SJSA1 (cell line): ENCODE measurements around the gene ZNRF3. TPM values are rescaled to one million over a fixed set of nuclear protein-coding genes. Genes with fewer than 3 reads are reported as not detected.
A peak's percentile ranks its signal among the peaks of the same experiment; 100 is the strongest.
"Not testable (repeated sequence)": the region's sequence is repeated elsewhere in the genome, so short reads cannot be mapped to it uniquely, and the experiment has no call there.

ENCODE experiments used
- DNase-seq, 2 experiments: peaks; one replicate each; pipeline ENCODE4 v3.0.0-alpha.2; 2015 to 2020; ENCODE audit warnings: low spot score in 2 of 2, low read depth in 1 of 2
- H3K27ac ChIP-seq: fragments of 250-450 bp; sonication (Bioruptor Pico); 2 replicates; pipeline ENCODE4 v1.5.1; 2020; ENCODE audit warnings: mild to moderate bottlenecking, moderate library complexity
- H3K27me3 ChIP-seq: fragments of 250-450 bp; sonication (Bioruptor Pico); replicated peaks from 2 replicates; pipeline ENCODE4 v1.5.1; 2020; ENCODE audit warnings: mild to moderate bottlenecking, moderate library complexity
- H3K36me3 ChIP-seq: fragments of 250-450 bp; sonication (Bioruptor Pico); 2 replicates; pipeline ENCODE4 v1.5.1; 2020; ENCODE audit warnings: mild to moderate bottlenecking
- H3K4me1 ChIP-seq: fragments of 250-450 bp; sonication (Bioruptor Pico); replicated peaks from 2 replicates; pipeline ENCODE4 v1.6.1; 2021; ENCODE audit warnings: mild to moderate bottlenecking
- H3K4me3 ChIP-seq: fragments of 250-450 bp; sonication (Bioruptor Pico); 2 replicates; pipeline ENCODE4 v1.5.1; 2020; ENCODE audit warnings: mild to moderate bottlenecking
- H3K9me3 ChIP-seq: fragments of 250-450 bp; sonication (Bioruptor Pico); replicated peaks from 2 replicates; pipeline ENCODE4 v1.5.1; 2020; ENCODE audit warnings: mild to moderate bottlenecking
- total RNA-seq: library from RNA; depleted of rRNA; stranded (reverse); fragments of >200 nt; shearing (Covaris generic); gene quantifications from 2 replicates; pipeline ENCODE4 v1.2.3, GENCODE V29; 2014

ZNRF3 gene
- total RNA-seq, 1 experiment from 2014 or later = 6.0 TPM

DNA sequence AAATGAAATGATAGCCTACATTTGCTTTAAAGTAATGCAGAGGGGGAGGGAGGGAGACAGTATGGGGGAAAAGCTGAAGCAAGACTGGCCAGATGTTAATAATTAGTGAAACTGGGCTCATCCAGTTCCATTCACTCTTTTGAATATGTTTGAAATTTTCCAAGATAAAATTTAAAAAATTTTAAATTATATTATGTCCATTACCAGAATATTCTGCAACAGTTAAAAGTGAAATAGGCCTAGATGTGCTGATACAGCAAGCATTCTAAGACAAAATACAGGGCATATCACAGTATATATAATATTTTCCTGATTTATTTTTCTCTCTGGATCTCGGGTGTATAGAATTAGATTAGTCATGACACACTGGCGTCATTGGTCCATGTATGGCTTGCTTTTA lies 13.6 kb upstream of the ZNRF3 start:
- no peak for DNase-seq
- Histone ChIP-seq H3K4me1 (no peaks in the 10 kb centered on the region), H3K9me3 (no peaks in the 10 kb centered on the region), H3K36me3 (no peaks in the 10 kb centered on the region), H3K27ac (no peak overlapping the region), H3K27me3 (no peaks in the 10 kb centered on the region), H3K4me3 (no peak overlapping the region)

DNA sequence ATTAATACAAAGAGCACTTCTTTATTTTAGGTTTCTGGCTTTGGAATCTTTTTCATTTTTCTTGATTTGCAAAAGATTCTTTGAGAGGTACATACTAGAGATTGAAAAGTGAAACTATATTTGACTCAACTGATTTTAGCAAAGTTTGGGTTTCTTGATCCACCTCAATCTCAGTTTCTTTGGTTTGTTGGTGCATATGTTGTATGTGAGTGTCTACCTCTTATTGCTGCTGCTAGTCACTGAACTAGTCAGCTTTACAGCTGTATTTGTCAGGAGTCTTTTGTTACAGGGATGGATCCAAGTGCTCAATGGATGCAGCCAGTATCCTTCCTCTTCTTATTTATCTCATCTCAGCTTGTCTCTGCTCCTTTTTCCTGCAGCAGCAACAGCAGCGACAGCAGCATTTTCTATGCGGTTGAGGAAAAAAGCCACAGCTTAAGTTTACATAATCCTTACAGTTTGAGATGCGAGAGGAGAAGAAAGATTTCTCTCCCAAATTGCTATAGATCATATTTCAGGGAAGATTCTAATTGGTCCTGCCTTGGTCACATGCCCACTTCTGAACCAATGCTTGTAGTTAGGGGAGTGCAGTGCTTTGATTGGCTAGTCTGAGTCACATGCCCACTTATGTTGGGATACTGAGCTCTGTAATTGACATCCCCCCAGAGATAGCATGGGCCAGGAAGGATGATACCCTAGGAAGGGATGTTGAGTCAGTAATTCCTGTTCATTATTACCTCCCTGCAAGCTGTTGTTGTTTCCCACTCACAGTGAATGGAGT lies 10.0 kb upstream of the ZNRF3 start:
- Histone ChIP-seq H3K9me3 (no peaks in the 10 kb centered on the region), H3K27me3 (no peaks in the 10 kb centered on the region), H3K4me3 (no peak overlapping the region), H3K36me3 (no peaks in the 10 kb centered on the region), H3K27ac (no peak overlapping the region), H3K4me1 (no peaks in the 10 kb centered on the region)
- no peak for DNase-seq

DNA sequence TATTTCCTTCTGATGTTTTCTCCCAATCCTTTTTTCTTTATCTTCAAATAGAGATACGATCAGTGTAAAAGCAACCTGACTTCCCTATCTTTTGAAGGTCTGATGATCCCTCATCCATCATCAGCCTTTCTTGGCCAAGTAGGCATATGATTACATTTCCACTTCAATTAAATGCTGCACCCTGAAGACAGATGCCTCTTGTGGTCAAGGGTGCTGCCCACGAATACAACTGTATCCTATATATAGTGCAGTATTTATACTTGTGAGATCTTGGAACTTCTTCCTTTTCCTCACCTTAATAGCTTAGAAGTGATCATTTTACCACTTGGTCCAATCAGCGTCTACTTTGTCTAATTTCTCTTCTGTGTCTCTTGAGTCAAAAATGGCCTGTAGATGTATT lies 9.3 kb upstream of the ZNRF3 start:
- Histone ChIP-seq H3K27me3 (no peaks in the 10 kb centered on the region), H3K4me3 (no peak overlapping the region), H3K4me1 (no peaks in the 10 kb centered on the region), H3K9me3 (no peaks in the 10 kb centered on the region), H3K27ac (no peak overlapping the region), H3K36me3 (no peaks in the 10 kb centered on the region)
- no peak for DNase-seq

DNA sequence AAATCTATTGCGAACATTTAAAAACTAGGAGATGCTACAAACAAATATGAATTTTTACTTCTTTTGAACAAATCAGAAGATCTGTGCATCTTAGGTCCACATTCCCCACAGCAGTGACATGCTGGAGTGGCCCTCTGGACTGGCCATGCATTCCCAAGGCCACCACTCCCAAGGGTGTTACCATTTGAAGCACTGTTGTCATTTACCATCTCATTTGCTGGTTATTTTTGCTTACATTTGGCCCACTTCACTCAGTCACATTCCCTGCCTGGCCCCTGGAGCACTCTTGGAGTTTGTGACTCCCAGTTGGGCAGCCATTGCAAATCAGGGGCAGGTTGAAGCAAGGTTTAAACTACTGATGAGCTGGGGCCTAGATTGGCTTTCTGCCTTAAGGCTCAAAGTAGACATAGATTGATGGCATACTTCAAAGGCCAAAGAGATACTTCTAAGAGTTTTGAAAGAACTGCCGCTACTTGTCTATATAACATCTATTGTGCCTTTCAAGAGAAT lies 8.5 kb upstream of the ZNRF3 start:
- no peaks in the 10 kb centered on the region for H3K9me3 ChIP-seq
- no peak for DNase-seq
- H3K27me3 ChIP-seq = no peaks in the 10 kb centered on the region
- H3K27ac ChIP-seq = no peak overlapping the region
- H3K4me3 ChIP-seq = no peak overlapping the region
- H3K4me1 ChIP-seq = no peaks in the 10 kb centered on the region
- H3K36me3 ChIP-seq = no peaks in the 10 kb centered on the region

DNA sequence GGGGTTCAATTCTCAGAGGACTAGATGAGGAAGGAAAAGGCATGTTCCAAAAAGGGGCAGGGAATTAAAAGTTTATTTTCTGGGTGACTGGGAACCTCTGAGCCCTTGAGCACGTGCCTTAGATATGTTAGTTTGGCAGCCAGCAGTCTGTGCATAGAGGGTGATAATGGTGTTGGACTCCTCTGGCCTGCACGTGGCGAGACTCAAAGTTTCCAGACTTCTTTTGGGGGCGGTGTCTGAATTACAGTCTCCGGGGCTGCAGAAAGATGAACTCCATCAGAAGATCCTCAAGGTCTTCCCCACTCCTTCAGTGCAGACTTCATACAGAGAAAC lies 861 bp upstream of the ZNRF3 start:
- no peak overlapping the region for H3K27ac ChIP-seq
- no peaks in the 10 kb centered on the region for H3K36me3 ChIP-seq
- H3K9me3 ChIP-seq = no peaks in the 10 kb centered on the region
- H3K27me3 ChIP-seq = no peaks in the 10 kb centered on the region
- peak overlapping the region; percentile 78 for H3K4me3 ChIP-seq
- peaks cover 18% of the 10 kb centered on the region for H3K4me1 ChIP-seq
- DNase-seq = no peak

DNA sequence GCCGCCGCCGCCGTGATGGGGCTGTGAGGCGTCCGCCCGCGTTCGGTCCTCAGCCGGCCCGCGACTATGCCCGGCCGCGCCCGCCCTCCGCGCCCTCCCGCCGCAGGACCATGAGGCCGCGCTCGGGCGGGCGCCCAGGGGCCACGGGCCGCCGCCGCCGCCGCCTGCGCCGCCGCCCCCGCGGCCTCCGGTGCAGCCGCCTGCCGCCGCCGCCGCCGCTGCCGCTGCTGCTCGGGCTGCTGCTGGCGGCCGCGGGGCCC lies 215 bp downstream of the ZNRF3 start:
- no peak overlapping the region for H3K27ac ChIP-seq
- H3K27me3 ChIP-seq = no peaks in the 10 kb centered on the region
- H3K4me3 ChIP-seq = peak overlapping the region; percentile 78
- no peaks in the 10 kb centered on the region for H3K36me3 ChIP-seq
- H3K4me1 ChIP-seq = peaks cover 18% of the 10 kb centered on the region
- DNase-seq = no peak
- no peaks in the 10 kb centered on the region for H3K9me3 ChIP-seq

DNA sequence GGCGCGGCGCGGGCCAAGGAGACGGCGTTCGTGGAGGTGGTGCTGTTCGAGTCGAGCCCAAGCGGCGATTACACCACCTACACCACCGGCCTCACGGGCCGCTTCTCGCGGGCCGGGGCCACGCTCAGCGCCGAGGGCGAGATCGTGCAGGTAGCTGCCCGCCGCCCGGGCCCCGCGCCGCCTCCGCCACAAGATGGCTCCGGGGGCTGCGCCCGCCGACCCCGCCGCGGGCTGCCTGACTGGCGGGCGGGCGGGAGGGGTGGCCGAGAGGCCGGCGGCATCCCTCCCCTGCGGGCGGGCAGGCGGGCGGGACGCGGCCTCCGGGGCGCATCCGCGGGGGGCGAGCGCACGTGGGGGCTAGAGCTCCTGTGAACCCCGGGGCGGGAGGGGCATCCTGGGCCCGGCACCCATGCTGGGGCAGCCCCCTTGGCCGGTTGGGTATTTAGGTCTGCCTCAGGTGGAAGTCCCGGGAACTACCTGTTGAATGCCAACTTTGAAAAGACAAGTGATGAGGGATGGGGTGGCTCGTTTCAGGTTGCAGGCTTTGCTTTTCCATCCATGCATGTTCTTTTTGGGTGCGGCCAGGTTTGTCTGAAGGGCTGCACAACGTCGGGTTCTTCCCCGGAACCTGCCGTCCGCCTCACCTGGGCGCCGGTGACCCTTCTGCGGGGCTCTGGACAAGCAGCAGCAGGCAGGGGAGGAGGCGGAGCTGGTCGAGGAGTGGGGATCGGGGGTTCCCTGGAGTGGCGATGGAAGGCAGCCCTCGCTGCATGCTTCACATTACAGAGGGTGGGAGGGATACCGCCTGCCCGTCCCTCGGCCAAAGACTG lies 760 bp downstream of the ZNRF3 start:
- no peak overlapping the region for H3K27ac ChIP-seq

DNA sequence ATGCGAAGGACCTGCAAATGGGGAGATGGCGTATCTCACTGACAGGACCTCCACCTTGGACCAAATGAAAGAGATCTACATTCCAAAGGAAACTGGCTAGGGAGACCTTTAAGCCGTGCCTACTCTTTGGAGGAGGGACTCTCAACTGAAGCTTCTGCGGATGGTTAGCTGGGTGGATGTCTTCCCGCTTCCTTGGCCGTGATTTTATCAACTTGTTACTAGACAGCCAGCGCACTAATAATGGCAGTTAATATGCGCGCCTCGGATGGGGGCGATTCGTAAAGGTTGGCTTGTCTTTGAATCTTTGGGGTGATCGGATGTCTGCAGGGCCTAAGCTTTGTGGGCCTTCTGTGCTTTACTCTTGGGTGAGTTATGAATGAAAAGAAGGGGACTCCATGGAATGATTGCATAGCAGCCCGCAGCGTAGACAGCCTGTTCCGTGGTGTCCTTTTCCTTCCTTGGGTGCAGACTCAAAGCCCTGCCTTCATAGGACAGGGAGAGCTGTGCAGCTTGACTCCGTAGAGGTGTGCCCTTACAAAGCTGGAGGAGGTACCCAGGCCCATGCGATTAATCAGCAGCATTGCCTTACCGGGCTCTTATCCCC lies 1.5 kb downstream of the ZNRF3 start:
- no peak for DNase-seq
- peaks cover 18% of the 10 kb centered on the region for H3K4me1 ChIP-seq
- peak overlapping the region; percentile 78 for H3K4me3 ChIP-seq
- no peaks in the 10 kb centered on the region for H3K36me3 ChIP-seq
- H3K27me3 ChIP-seq = no peaks in the 10 kb centered on the region
- H3K9me3 ChIP-seq = no peaks in the 10 kb centered on the region
- H3K27ac ChIP-seq = no peak overlapping the region

More for the DNA sequence above, 760 bp downstream of the ZNRF3 start:
- H3K4me1 ChIP-seq = peaks cover 18% of the 10 kb centered on the region
- H3K9me3 ChIP-seq = no peaks in the 10 kb centered on the region
- DNase-seq = peak in 1 of 2 experiments; percentile 45
- peak overlapping the region; percentile 78 for H3K4me3 ChIP-seq
- H3K27me3 ChIP-seq = no peaks in the 10 kb centered on the region
- H3K36me3 ChIP-seq = no peaks in the 10 kb centered on the region

DNA sequence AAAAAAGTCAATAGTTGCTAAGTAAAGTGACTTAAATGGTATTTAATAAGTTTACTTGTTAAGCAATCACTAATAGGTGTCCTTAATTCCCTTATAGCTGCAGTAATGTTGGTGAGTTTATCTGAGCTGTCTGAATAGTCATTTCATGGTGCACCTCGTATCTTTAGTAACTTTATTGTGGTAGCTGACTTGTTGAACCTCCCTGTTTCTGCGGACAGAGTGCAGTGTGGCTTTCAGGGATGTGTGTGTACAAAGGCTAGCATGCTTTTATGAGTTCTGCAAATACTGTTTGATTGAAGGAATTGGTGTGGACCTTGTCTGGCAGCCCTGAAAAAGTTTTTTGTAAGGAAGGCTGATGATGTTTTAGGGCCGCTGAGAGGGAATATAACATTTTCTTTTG lies 2.6 kb downstream of the ZNRF3 start:
- H3K27me3 ChIP-seq = no peaks in the 10 kb centered on the region
- H3K27ac ChIP-seq = no peak overlapping the region
- H3K4me1 ChIP-seq = peaks cover 18% of the 10 kb centered on the region
- H3K9me3 ChIP-seq = no peaks in the 10 kb centered on the region
- no peaks in the 10 kb centered on the region for H3K36me3 ChIP-seq
- H3K4me3 ChIP-seq = no peak overlapping the region
- DNase-seq = no peak

DNA sequence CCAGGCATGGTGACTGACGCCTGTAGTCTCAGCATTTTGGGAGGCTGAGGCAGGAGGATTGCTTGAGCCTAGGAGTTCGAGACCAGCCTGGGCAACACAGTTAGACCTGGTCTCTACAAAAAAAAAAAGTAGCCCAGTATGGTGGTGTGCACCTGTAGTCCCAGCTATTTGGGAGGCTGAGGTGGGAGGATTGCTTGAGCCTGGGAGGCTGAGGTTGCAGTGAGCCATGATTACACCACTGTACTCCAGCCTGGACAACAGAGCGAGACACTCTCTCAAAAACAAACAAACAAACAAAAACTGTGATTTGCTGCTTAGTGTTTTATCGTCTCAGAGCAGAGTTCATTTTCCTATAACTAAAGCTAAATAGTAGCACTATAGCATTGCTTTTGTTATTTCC lies 3.3 kb downstream of the ZNRF3 start:
- H3K4me3 ChIP-seq, H3K9me3 ChIP-seq, H3K27me3 ChIP-seq, DNase-seq, H3K27ac ChIP-seq, H3K36me3 ChIP-seq: not testable (repeated sequence)
- H3K4me1 ChIP-seq = peaks cover 18% of the 10 kb centered on the region

DNA sequence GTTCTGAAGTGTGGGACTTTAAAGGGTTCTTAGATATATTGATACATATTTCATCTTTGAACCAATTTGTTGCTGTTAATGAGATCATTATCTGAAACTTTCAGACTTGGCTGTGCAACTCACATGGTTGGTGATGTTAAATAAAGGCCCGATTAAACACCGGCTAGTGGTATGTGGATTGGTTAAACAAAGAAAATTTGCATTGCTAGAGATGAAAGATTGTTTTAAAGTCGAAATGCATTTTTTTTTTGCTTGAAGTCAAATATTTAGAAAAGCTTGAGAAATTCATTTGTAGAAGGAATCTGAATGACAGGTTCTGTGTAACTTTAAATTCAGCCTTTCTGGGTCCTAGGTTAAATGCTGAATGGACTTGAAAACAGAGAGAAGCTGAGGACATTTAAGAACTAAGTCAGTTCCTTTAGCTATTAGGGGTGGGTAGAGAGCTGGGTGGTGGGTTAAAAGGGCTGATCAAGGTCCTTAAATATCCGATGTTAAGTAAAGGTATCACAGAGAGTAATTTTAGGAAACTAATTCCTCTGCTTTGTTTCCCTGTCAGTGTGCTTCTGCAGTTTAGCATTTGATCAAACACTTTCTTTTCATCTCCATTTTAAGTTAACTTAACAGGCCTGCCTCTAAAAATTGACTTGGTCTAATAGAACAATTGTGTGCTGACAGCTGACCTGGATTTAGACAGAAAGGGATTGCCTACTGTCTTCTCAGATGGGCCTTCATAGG lies 4.5 kb downstream of the ZNRF3 start:
- Histone ChIP-seq H3K4me1 (peaks cover 8% of the 10 kb centered on the region), H3K36me3 (no peaks in the 10 kb centered on the region), H3K4me3 (no peak overlapping the region), H3K9me3 (no peaks in the 10 kb centered on the region), H3K27me3 (no peaks in the 10 kb centered on the region), H3K27ac (no peak overlapping the region)
- DNase-seq = no peak

DNA sequence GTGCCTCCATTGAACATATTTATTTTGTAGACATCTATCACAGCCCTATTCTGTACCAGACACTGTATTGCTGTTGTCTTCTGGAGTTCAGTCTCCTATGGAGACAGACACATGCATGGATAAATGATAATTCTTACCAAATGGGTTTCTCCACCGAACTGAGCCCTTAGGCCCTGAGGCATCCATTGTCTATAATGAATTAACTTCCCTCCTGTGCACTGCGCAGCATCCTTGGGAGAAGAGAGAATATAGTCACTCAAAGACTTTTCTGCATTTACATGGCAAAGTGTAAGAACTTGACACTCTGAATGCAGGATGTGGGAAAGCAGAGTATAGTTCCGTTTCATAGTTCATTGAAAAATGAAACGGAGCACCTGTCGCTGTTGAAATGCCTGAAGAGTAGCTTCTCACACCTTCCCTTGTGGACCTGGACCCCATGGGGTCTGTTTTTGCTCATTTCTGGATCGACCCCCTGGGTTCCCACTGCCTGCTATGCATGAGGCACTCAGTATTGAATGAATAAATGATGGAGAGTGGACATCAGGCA lies 6.2 kb downstream of the ZNRF3 start:
- Histone ChIP-seq H3K27me3 (no peaks in the 10 kb centered on the region), H3K4me3 (no peak overlapping the region), H3K4me1 (peaks cover 2% of the 10 kb centered on the region), H3K27ac (no peak overlapping the region), H3K36me3 (no peaks in the 10 kb centered on the region), H3K9me3 (no peaks in the 10 kb centered on the region)
- DNase-seq = no peak

DNA sequence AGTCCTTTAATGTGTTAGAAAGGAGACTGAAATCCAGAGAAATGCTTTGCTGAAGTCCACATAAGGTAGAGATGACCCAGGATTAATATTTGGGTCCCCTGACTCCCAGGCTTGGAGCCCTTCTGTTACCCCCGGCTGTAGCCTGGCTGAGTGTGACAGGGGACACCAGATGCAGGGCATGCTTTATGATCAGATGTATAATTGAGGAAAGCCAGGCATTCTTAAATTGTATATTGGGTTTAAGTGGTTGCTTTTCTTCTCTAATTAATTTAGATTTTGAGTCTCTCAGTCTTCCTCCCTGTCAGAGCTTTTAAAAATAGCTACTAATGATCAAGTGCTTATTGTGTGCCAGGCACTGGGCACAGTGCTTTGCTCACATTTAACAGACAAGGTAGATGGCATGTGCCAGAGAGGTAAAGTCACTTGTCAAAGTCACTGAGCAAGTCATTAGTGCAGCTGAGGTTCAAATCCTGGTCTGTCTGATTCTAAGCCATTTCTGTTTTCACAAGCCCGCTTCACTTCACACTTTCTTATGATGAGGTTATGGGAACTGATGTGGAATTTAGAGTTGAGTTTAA lies 7.9 kb downstream of the ZNRF3 start:
- no peak for DNase-seq
- no peaks in the 10 kb centered on the region for H3K36me3 ChIP-seq
- no peak overlapping the region for H3K27ac ChIP-seq
- H3K4me3 ChIP-seq = no peak overlapping the region
- H3K9me3 ChIP-seq = no peaks in the 10 kb centered on the region
- no peaks in the 10 kb centered on the region; the same call in 1 of the 2 replicates for H3K4me1 ChIP-seq
- no peaks in the 10 kb centered on the region for H3K27me3 ChIP-seq
